OCI-LY3 (cell line): ENCODE measurements around the gene SGPP1.

Experiments used
- H2AFZ ChIP-seq: fragments of 200-600, 300-600 bp; shearing (Covaris generic); 2 replicates; pipeline ENCODE4 v1.6.0; 2014; ENCODE audit warnings: antibody characterized with exemption, low read depth, low read length
- H3K27ac ChIP-seq: fragments of 200-600, 300-600 bp; sonication (generic); 2 replicates; pipeline ENCODE4 v1.5.1; 2014; ENCODE audit warnings: mild to moderate bottlenecking, low read length, moderate library complexity, mixed read lengths
- H3K27me3 ChIP-seq: fragments of 200-600, 300-600 bp; sonication (generic); 2 replicates; pipeline ENCODE4 v1.6.1; 2014; ENCODE audit warnings: low read depth, low read length, mixed read lengths
- H3K36me3 ChIP-seq: fragments of 200-600, 300-600 bp; sonication (generic); replicated peaks from 2 replicates; pipeline ENCODE3; 2014; ENCODE audit warnings: low read depth, low read length, mixed read lengths
- H3K4me1 ChIP-seq: fragments of 300-600, 200-600 bp; sonication (generic); 2 replicates; pipeline ENCODE4 v1.6.1; 2014; ENCODE audit warnings: low read length, mixed read lengths
- H3K4me2 ChIP-seq: fragments of 200-600, 300-600 bp; sonication (generic); 2 replicates; pipeline ENCODE4 v1.6.1; 2014; ENCODE audit warnings: low read length, mixed read lengths
- H3K4me3 ChIP-seq: fragments of 300-600, 200-600 bp; sonication (generic); 2 replicates; pipeline ENCODE4 v1.5.1; 2014; ENCODE audit warnings: antibody characterized with exemption, mild to moderate bottlenecking, low read length, moderate library complexity
- H3K79me2 ChIP-seq: fragments of 300-600, 200-600 bp; shearing (Covaris generic); 2 replicates; pipeline ENCODE4 v1.6.1; 2014; ENCODE audit warnings: mild to moderate bottlenecking, low read length, mixed read lengths
- H3K9ac ChIP-seq: fragments of 300-600, 200-600 bp; shearing (Covaris generic); 2 replicates; pipeline ENCODE4 v1.6.0; 2014; ENCODE audit warnings: mild to moderate bottlenecking, low read length, moderate library complexity
- H3K9me3 ChIP-seq: fragments of 200-600, 300-600 bp; shearing (Covaris generic); 2 replicates; pipeline ENCODE4 v1.6.1; 2014; ENCODE audit warnings: low read length, mixed read lengths; ENCODE audit not compliant: insufficient read depth
- H4K20me1 ChIP-seq: fragments of 200-600, 300-600 bp; sonication (generic); 2 replicates; pipeline ENCODE4 v1.6.1; 2016; ENCODE audit warnings: low read length, mixed read lengths; ENCODE audit not compliant: insufficient read depth
- EZH2phosphoT487 ChIP-seq: fragments of 200-600 bp; shearing (Covaris generic); IDR thresholded peaks from 2 replicates; pipeline ENCODE4 v1.6.1; 2018; ENCODE audit warnings: antibody characterized with exemption, mixed run types, low read depth
- TF ChIP-seq, protein P1 (sequence below): fragments of 200-600, 300-600 bp; sonication (generic); IDR thresholded peaks from 2 replicates; pipeline ENCODE4 v1.5.1; 2014; ENCODE audit warnings: antibody characterized with exemption, low read length, low read depth

The SGPP1 gene

DNA sequence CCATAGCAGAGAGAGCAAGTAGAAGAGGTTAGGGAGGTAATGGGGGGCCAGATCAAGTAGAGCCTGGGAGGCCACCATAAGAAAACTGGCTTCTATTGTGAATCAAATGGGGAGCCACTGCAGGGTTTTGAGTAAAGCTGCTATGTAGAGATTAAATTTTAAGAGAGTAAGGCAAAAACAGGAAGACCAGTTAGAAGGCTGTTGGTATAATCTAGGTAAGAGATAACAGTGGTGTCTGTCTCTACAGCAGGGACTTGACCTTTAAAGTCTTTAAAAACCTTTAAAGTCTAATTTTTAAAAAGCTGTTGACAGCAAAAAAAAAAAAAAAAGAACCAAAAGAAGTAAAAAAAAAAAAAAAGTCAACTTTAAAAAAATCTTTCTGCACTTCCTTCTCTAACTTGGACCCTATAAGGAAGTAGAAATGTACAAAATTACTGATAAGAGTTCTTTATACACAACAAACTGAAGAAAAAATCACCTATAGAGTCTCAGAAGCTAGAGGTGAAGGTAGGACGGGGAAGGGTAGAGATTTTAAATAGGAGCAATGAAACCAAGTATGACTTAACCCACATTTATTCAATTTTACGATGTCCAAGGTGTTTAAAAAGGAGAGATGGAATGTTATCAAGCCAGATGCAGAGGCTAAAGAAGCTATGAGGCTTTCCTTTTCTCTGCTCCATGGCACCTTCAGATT, 26.1 kb downstream of the SGPP1 start:
- Histone ChIP-seq H3K4me3 (peak overlapping the region; percentile 57), H3K27ac (peak overlapping the region; percentile 67), H3K79me2 (peaks cover 19% of the 10 kb centered on the region)

DNA sequence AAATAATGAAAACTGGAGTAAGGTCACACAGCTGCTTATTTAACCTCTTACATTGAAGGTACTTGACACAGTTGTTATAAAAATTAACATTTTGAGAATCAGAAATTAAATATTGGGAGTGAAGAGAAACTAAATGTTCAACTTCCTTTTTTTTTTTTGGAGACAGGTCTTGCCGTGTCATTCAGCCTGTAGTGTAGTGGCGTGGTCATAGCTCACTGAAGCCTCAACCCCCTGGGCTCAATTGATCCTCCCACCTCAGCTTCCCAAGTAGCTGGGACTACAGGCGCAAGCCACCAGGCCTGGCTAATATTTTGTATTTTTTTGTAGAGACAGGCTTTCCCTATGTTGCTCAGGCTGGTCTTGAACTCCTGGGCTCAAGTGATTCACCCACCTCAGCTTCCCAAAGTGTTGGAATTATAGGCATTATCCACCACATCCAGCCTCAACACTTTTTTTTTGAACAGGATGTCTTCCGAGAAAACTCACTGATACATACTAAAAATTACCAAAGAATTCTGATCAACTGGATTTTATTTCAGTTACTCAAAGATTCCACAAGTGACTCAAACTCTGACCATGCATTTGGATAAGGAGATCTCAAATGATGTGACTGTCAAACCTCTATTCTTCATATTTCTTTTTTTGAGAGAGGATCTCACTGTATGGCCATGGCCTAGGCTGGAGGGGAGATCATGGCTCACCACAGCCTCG, 35.4 kb downstream of the SGPP1 start:
- Histone ChIP-seq H2AFZ (no peak overlapping the region), H3K4me3 (no peak overlapping the region), H3K79me2 (no peaks in the 10 kb centered on the region), H3K4me2 (no peak overlapping the region), H4K20me1 (no peaks in the 10 kb centered on the region), H3K9me3 (no peaks in the 10 kb centered on the region), H3K36me3 (peaks cover 3% of the 10 kb centered on the region), H3K27me3 (no peaks in the 10 kb centered on the region), H3K9ac (no peak overlapping the region), H3K27ac (no peak overlapping the region), H3K4me1 (peaks cover 3% of the 10 kb centered on the region; the same call in 1 of the 2 replicates)
- TF ChIP-seq EZH2phosphoT487 = no peak
- TF ChIP-seq, protein P1, sequence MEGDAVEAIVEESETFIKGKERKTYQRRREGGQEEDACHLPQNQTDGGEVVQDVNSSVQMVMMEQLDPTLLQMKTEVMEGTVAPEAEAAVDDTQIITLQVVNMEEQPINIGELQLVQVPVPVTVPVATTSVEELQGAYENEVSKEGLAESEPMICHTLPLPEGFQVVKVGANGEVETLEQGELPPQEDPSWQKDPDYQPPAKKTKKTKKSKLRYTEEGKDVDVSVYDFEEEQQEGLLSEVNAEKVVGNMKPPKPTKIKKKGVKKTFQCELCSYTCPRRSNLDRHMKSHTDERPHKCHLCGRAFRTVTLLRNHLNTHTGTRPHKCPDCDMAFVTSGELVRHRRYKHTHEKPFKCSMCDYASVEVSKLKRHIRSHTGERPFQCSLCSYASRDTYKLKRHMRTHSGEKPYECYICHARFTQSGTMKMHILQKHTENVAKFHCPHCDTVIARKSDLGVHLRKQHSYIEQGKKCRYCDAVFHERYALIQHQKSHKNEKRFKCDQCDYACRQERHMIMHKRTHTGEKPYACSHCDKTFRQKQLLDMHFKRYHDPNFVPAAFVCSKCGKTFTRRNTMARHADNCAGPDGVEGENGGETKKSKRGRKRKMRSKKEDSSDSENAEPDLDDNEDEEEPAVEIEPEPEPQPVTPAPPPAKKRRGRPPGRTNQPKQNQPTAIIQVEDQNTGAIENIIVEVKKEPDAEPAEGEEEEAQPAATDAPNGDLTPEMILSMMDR = no peak

More for the DNA sequence above, 26.1 kb downstream of the SGPP1 start:
- no peaks in the 10 kb centered on the region for H3K9me3 ChIP-seq
- H2AFZ ChIP-seq = no peak overlapping the region
- H3K36me3 ChIP-seq = no peaks in the 10 kb centered on the region
- peak overlapping the region; percentile 95 for H3K4me2 ChIP-seq
- peak overlapping the region; percentile 49 for H3K9ac ChIP-seq
- TF ChIP-seq, protein P1 = no peak
- TF ChIP-seq EZH2phosphoT487 = no peak
- H3K4me1 ChIP-seq = peaks cover 44% of the 10 kb centered on the region
- H3K27me3 ChIP-seq = no peaks in the 10 kb centered on the region
- H4K20me1 ChIP-seq = no peaks in the 10 kb centered on the region

DNA sequence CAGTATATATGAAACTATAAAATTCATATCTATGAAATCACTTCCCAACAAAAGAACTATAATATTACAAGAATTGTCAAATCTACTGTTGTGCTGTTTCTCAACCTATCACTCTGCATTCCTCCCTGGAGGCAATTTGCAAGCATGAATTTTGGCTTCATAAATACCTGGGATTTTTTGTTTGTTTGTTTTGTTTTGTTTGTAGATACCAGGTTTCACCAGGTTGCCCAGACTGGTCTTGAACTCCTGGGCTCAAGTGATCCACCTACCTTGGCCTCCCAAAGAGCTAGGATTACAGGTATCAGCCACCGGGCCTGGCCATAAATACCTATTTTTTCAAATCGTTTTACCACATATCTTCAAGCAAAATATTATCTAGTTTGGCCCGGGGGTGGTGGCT, 38.7 kb downstream of the SGPP1 start:
- TF ChIP-seq, protein P1 = no peak
- TF ChIP-seq EZH2phosphoT487 = no peak
- no peak overlapping the region for H2AFZ ChIP-seq
- peaks cover 3% of the 10 kb centered on the region; the same call in 1 of the 2 replicates for H3K4me1 ChIP-seq
- H3K9ac ChIP-seq = no peak overlapping the region
- no peak overlapping the region for H3K4me2 ChIP-seq
- no peaks in the 10 kb centered on the region for H3K27me3 ChIP-seq
- no peaks in the 10 kb centered on the region for H4K20me1 ChIP-seq
- H3K27ac ChIP-seq = no peak overlapping the region
- H3K36me3 ChIP-seq = peaks cover 3% of the 10 kb centered on the region
- H3K9me3 ChIP-seq = no peaks in the 10 kb centered on the region
- no peaks in the 10 kb centered on the region for H3K79me2 ChIP-seq
- no peak overlapping the region for H3K4me3 ChIP-seq

- no peak overlapping the region for H3K4me3 ChIP-seq
- no peak overlapping the region for H3K9ac ChIP-seq
- no peak overlapping the region for H3K27ac ChIP-seq
- TF ChIP-seq, protein P1 = no peak
- no peak for TF ChIP-seq EZH2phosphoT487
- no peaks in the 10 kb centered on the region for H3K36me3 ChIP-seq
- no peak overlapping the region for H2AFZ ChIP-seq
- no peaks in the 10 kb centered on the region for H3K27me3 ChIP-seq
- no peaks in the 10 kb centered on the region for H3K9me3 ChIP-seq
- no peak overlapping the region for H3K4me2 ChIP-seq
- no peaks in the 10 kb centered on the region for H3K79me2 ChIP-seq
- no peaks in the 10 kb centered on the region for H3K4me1 ChIP-seq
- no peaks in the 10 kb centered on the region for H4K20me1 ChIP-seq
Observed at GRCh38 chr14:63686926-63687325, 40.9 kb downstream of the SGPP1 start.
